Kidney (tissue), 14 donors: ENCODE results near the gene NEO1. TPM values are rescaled to one million over a fixed set of nuclear protein-coding genes. Genes with fewer than 3 reads are reported as not detected.

Source experiments
- DNase-seq, 5 donors: peaks; one replicate each; pipeline ENCODE4 v3.0.0-alpha.2; 2013 to 2020
- FAIRE-seq: peaks from 2 replicates; lab custom pipeline; 2012; peaks lifted over from hg19 to GRCh38; lab: Jason Lieb, UNC
- H3K27ac ChIP-seq, 2 donors: one replicate each; pipeline ENCODE4 v1.7.0; 2013; ENCODE audit warnings: low read depth in 2 of 2, low read length in 2 of 2, inconsistent platforms in 1 of 2
- H3K27me3 ChIP-seq: one replicate; pipeline ENCODE4 v1.7.1; 2013; ENCODE audit warnings: low read length, inconsistent platforms; ENCODE audit not compliant: control insufficient read depth, insufficient read depth
- H3K36me3 ChIP-seq, 3 donors: one replicate each; pipeline versions ENCODE4 v1.7.0 to v1.7.1; 2013; ENCODE audit warnings: low read length in 3 of 3, control low read depth in 1 of 3, inconsistent platforms in 1 of 3; ENCODE audit not compliant: insufficient read depth in 3 of 3, control insufficient read depth in 2 of 3
- H3K4me1 ChIP-seq, 3 donors: one replicate each; pipeline versions ENCODE4 v1.7.0 to v1.7.1; 2013; ENCODE audit warnings: low read length in 3 of 3, inconsistent platforms in 1 of 3, low read depth in 1 of 3; ENCODE audit not compliant: control insufficient read depth in 2 of 3, insufficient read depth in 2 of 3
- H3K4me3 ChIP-seq, 3 donors: one replicate each; pipeline versions ENCODE4 v1.7.0 to v1.8.1; 2013; ENCODE audit warnings: low read length in 3 of 3, control low read depth in 1 of 3, inconsistent platforms in 1 of 3
- H3K9ac ChIP-seq, 3 donors: one replicate each; pipeline versions ENCODE4 v1.7.0 to v1.7.1; 2013; ENCODE audit warnings: low read length in 3 of 3, control low read depth in 1 of 3, inconsistent platforms in 1 of 3
- H3K9me3 ChIP-seq, 3 donors: one replicate each; pipeline versions ENCODE4 v1.7.0 to v1.7.1; 2013; ENCODE audit warnings: low read length in 3 of 3, control low read depth in 1 of 3, inconsistent platforms in 1 of 3; ENCODE audit not compliant: control insufficient read depth in 2 of 3, insufficient read depth in 1 of 3
- CTCF ChIP-seq: IDR thresholded peaks from 3 replicates; pipeline ENCODE4 v1.5.1; 2012; ENCODE audit warnings: mild to moderate bottlenecking, moderate library complexity, borderline replicate concordance; ENCODE audit not compliant: insufficient read depth; ENCODE audit errors: extremely low read depth
- intact Hi-C: fragments of 100-400 bp; cut with DNase I; formaldehyde crosslinking; loops from one replicate; pipeline ENCODE4 v1.11.1; 2022
- polyA plus RNA-seq: library from polyadenylated mRNA; stranded (reverse); fragments of 350-450 nt; fragmentation: Illumina TruSeq; extraction: RNeasy Lipid Tissue Mini Kit (QIAGEN cat#74804); gene quantifications from one replicate; pipeline ENCODE4 v1.2.3, GENCODE V29; 2014; ENCODE audit warnings: low read depth, low replicate concordance; ENCODE audit not compliant: insufficient read depth
- total RNA-seq: library from RNA; stranded (reverse); fragmentation: NEBNext Ultra II Directional; extraction: Animal tissue kit (Norgen Biotek cat#: 25700); gene quantifications from one replicate; pipeline ENCODE4 v1.2.1, GENCODE V29; 2021
- donor health status: control.
- donor health status: control.
- donor health status: control.
- donor health status: control.
- donor health status: control.
- donor health status: DM: yes; HTN: yes; CAD: no.
- donor health status: Normal renal cell carcinoma (clear cell type).

Gene NEO1
- total and polyA plus RNA-seq, 2 donors from 2014 or later, result 12.4 to 43.3 TPM

GRCh38 chr15:73337187-73337586, 284.9 kb downstream of the NEO1 start:
- Histone ChIP-seq H3K27ac (no peak overlapping the region), H3K27me3 (no peaks in the 10 kb centered on the region), H3K4me1 (no peaks in the 10 kb centered on the region), H3K36me3 (no peaks in the 10 kb centered on the region), H3K4me3 (no peak overlapping the region), H3K9me3 (no peaks in the 10 kb centered on the region), H3K9ac (no peak overlapping the region)
- FAIRE-seq (no peak), DNase-seq (no peak)
- TF ChIP-seq CTCF, result no peak
- intact Hi-C loops, result no loop called here

DNA sequence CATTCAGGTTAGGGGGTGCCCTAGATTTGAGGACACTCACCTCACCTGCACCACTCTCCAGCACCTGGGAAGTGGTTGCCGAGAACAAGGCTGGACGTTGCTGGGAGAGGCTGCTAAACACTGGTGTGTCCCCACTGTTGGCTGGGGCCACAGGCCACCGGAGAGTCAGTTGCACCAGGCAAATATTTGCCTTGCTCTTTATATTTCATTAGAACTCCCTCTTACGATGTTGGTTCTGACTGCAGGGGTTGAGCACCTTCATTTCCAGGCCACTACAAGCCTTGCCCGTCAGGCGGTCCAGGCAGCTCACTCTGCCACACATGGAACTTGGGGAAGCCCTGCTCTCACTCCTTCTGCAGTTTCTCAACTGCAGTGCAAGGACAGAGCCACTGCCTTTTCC, 285.8 kb downstream of the NEO1 start:
- no peak overlapping the region for H3K9ac ChIP-seq
- no peaks in the 10 kb centered on the region for H3K4me1 ChIP-seq
- no peaks in the 10 kb centered on the region for H3K9me3 ChIP-seq
- no peak overlapping the region for H3K4me3 ChIP-seq
- FAIRE-seq, result no peak
- no peak for DNase-seq
- no peak for TF ChIP-seq CTCF
- no peaks in the 10 kb centered on the region for H3K27me3 ChIP-seq
- H3K36me3 ChIP-seq, result no peaks in the 10 kb centered on the region
- intact Hi-C loops, result no loop called here
- no peak overlapping the region for H3K27ac ChIP-seq

GRCh38 chr15:73338606-73339374, 286.5 kb downstream of the NEO1 start:
- no peaks in the 10 kb centered on the region for H3K9me3 ChIP-seq
- no peaks in the 10 kb centered on the region for H3K27me3 ChIP-seq
- H3K36me3 ChIP-seq, result no peaks in the 10 kb centered on the region
- intact Hi-C loops, result no loop called here
- DNase-seq, result no peak
- H3K4me1 ChIP-seq, result no peaks in the 10 kb centered on the region
- H3K27ac ChIP-seq, result no peak overlapping the region
- no peak overlapping the region for H3K9ac ChIP-seq
- TF ChIP-seq CTCF, result no peak
- no peak overlapping the region for H3K4me3 ChIP-seq
- no peak for FAIRE-seq
